Measurements from ENCODE around the gene MRAS. TPM values are rescaled to one million over a fixed set of nuclear protein-coding genes. Genes with fewer than 3 reads are reported as not detected.
"Not testable (repeated sequence)": the region's sequence is repeated elsewhere in the genome, so short reads cannot be mapped to it uniquely, and the experiment has no call there.

MRAS gene
- total RNA-seq, 1 experiment from 2014 or later, result 1.7 TPM

DNA sequence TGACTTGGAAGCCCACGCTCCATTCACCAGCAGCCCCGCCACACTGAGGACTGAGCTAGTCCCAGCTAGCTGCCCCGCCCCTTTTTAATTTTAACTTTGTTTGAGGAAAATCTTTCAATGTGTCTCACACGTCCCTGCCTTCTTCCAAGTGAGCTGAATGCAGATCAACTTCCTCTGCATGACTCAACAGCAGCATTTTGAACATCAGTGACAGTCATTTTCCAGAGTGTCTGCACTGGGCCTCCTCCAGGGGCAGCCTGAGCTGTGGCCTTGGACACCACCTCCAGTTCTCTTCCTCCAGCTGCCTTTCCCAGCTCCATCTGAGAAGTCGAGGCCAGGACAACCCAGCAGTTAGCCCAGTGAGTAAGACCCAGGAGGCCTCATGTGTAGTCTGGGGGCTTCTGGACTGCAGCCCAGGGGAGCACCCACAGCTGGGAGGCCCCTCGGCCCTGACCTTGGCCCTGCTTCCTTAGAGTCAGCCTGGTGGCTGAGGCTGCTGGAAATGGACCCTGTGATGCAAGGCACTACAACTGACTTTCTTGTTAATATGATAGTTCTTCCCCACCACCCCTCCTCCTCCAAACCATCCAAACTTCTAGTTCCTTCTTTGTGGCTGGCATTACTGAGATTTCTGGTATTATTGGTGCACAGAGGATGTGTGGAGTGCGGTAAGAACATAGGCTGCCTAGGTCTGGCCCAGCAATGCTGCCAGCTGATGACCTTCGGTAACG, 64.6 kb downstream of the MRAS start:
- DNase-seq (ENCODE audit: extremely low read depth, low read depth), result no peak

DNA sequence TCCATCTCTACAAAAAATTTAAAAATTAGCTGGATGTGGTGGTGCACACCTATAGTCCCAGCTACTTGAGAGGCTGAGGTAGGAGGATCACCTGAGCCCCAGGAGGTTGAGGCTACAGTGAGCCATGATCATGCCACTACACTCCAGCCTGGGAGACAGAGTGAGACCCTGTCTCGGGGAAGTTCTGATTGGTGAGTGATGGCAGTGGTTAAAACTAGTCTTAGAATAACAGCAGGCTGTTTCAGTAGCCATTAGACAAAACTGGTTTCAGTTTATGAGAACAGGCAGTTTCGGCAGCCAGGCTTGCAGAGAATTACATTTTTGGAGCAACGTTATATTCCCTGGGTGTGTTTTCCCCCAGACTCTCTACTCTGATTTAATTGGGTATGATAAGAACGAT, 67.9 kb downstream of the MRAS start:
- not testable (repeated sequence) for DNase-seq (ENCODE audit: extremely low read depth, low read depth)

DNA sequence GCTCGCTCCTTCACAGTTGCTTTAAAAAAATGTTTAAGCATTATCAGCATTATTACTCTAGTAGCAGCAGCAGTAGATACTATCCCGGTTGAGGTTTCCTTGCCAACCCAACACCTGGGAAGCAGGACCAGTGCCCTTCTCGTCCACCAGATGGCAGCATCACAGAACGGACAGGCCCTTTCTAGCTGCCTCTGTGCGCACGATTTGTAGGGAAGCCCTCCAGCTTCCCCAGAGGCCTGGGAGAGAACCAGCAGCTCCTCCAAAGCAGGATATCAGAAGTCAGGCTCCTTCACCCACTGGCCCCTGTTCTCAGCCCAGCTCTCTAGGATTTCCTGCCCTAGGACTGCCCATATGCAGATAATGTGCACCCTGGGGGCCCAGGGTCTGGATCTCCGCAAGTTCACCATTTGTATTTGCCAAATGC, 69.2 kb downstream of the MRAS start:
- peak; percentile 66 for DNase-seq (ENCODE audit: extremely low read depth, low read depth)

DNA sequence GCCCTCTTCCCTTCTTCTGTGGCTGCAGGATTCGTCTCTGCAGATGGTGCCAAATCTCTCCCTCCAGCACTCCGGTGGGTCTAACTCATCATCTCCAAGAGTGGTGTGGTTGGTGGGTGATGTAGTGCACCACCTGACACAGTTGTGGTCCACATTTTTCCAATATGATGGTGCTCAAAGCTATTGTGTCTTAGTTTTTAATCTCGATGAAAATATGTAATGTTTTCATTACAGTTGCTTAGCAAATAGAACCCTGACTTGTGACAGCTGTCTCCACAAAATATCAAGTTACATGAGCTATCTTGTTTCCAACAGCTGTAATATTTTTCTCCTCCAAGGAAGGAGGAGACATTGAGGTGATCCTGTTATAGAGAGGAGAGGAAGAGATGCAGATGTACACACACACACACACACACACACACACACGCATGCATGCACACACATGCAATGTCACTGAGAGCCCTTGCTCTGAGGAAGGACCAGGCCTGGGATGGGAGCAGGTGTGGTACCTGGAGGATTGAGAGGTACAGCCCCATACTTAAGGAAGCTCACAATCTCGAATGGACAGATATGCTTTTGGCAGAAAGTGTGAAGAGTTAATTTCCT, 70.3 kb downstream of the MRAS start:
- DNase-seq (ENCODE audit: extremely low read depth, low read depth), result no peak

DNA sequence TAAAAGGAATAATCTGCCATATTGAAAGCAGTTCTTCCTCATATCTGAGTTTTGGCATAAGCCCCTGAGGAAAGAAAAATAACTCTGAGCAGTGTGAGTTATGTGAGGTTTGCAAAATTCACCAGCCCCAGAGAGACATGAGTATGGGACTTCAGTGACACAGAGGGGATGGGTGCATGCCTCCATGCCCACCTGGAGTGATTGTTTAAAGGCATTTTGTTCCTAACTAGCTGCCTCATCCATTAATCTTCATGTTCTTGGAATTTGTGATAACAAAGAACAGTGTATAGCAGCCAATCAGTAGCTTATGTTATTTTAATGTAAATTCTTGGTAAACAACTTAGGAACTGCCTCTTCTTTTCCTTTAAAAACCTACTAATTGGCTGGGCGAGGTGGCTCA, 74.9 kb downstream of the MRAS start:
- DNase-seq (ENCODE audit: extremely low read depth, low read depth), result no peak

DNA sequence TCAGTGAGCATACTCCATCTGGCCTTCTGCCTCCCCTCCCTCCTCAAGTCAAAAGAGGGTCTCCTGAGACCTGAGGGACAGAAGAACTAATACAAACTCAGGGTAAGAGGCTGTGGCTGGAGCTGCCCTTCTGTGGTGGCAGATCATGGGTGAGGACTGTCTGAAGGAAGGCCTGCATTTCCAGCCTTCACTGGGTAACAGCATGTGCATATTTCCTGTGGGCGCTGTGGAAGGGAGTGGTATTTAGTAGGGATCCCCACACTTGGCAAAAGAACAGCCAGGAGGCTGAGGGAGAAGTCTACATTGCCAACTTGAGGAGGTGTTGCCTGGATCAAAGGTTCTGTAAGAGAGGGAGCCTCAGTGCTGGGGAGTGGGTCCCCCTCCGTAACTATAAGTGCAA, 75.9 kb downstream of the MRAS start:
- DNase-seq (ENCODE audit: extremely low read depth, low read depth), result no peak

DNA sequence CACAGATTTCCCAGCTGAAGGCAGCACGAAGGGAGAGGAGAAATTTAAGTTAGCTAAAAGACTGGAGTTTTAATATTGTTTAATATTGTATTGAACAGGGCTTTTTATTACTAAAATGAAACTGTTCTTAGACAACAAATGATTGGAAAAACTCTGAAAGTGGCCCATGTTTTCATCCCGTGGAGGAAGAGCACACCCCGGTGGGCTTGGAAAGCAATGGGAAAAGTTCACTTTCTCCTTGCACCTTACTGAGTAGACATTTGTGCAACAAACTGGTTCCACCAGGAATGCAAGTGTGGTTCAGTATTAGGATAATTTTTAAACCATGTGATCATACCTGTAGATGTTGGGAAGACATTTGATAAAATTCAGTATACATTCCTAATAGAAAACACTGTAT, 77.8 kb downstream of the MRAS start:
- no peak for DNase-seq (ENCODE audit: extremely low read depth, low read depth)

DNA sequence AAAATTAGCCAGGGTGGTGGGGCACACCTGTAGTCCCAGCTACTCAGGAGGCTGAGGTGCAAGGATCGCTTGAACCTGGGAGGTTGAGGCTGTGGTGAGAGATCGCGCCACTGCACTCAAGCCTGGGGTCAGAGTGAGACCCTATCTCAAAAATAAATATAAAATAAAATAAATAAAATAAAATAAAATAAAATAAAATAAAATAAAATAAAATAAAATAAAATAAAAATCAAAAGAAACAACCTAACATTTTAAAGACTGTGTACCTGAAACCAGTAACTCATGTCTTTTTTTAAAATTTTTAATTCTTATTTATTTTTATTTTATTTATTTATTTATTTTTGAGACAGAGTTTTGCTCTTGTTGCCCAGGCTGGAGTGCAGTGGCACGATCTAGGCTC, 78.4 kb downstream of the MRAS start:
- not testable (repeated sequence) for DNase-seq (ENCODE audit: extremely low read depth, low read depth)

DNA sequence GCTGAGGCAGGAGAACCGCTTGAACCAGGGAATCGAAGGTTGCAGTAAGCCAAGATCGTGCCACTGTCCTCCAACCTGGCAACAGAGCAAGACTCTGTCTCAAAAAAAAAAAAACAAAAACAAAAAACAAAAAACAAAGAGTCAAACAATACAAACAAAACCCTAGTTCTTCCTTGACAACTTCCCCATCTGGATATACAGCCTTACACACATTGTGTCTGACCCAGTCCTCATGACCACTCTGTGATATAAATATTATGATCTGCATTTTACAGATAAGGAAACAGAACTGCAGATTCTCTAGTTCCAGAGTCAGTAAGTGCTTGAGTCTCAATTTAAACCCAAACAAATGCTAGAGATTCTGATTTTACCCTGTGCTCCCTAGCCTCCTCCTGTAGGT, 81.3 kb downstream of the MRAS start:
- no peak for DNase-seq (ENCODE audit: extremely low read depth, low read depth)

DNA sequence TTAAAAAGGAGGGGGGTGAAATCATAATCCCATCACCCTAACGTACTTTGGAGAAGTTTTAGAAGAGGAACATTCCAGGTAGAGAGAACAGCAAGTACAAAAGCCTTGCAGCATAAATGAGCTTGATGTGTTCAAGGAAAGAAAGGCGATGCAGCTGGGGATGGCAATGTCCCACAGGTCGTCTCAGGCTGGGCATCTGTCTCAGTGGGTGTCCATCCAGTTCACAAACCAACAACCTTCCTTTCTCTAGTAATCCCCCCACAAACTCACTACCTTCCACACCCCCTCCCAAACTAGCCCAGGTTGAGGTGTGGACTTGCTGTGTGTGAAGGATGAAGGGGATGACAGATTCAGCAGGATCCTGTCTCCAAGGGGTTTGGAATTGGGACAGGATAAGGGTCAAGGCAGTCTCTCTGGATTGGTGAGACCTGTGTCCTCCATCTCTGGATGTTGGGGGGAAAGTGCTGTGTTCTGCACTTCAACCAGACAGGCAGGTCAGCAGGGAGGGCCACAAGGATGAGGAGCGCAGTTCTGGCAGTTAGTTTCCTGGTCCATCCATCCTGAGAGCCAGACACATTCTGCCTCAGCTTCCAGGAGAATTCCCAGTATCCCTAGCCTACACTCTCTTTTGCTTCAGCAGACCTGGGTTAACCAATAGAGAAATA, 84.3 kb downstream of the MRAS start:
- no peak for DNase-seq (ENCODE audit: extremely low read depth, low read depth)

DNA sequence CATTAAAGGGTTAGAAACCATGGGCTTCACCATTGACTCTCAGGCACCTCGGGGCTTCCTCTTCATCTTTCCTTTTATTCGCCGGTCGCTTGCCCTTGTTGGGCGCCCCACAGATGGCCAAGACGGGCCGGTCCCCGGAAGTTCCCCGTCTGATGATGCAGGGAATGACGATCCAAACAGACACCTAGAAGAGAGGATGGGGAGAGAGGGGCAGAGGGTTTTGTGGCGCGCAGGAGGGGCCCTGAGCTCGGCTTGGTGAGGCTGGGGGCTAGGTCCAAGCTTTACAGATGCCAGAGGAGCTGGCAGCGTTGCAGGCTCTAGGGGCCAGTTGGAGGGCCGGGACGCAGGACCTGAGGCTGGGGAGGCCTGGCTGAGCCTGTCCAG, 85.5 kb downstream of the MRAS start:
- DNase-seq (ENCODE audit: extremely low read depth, low read depth), result no peak

DNA sequence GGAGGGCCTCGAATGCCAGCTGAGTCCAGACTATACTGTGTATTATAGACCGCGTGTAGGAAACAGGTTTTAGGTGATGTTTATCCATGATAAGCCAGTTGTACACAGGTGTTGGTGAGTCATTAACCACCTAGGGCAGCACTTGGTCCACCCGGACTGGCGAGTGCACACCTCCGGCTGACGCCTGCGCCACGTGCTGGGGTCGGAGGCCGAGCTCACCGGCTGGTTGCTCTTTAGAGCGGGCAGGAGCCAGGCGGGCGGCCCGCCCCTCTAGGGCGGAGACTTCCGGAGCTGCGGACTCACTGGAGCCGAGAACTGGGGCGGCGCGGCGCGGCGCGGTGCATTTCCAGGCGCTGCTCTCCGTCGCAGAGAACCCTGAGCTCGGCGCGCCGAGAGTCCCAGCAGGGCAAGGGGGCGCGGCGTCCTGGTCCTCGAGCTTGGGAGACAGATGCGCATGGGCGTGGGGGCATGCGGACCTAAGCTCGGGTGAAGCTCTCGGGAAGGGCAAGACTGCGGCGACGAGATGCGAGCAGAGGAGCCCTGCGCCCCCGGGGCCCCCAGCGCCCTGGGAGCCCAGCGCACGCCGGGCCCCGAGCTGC, 86.0 kb downstream of the MRAS start, which contains the start of gene ESYT3:
ESYT3 (plus strand) TSS at position 341 of the 599 bp plus-strand sequence; CDS start at position 524, 183 bp downstream.
- peak; percentile 47 for DNase-seq (ENCODE audit: extremely low read depth, low read depth)

DNA sequence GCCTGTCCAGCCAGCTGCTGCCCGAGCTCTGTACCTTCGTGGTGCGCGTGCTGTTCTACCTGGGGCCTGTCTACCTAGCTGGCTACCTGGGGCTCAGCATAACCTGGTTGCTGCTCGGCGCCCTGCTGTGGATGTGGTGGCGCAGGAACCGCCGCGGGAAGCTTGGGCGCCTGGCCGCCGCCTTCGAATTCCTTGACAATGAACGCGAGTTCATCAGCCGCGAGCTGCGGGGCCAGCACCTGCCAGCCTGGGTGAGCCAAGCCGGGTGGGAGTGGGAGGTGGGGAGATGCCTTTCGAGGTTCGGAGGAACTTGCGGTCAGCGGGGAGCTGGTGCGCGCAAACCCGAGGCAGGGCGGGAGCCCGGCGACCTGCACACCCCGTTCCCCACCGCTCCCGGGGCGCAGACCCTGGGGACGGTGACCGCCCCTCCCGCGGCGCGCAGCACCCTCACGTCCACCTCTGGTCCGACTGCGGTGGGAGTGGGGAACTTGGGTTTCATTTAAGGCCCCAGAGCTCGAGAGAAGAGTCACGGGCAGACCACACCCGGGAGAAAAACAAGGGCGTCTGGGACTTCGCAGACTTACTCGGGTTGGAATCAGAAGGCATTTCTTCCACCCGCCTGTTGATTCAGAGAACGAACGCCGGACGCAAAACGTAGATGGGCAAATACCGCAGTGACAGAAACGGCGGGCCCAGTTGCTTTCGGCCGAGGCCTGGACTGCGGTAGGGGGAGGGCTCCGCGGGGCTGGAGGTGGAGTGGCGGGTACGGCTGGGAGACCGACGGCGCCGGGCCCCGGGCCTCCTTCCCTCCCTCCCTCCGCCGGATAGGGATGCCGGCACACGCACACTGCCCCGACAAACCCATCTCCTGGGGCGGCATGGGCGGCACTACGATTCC, 86.7 kb downstream of the MRAS start:
- no peak for DNase-seq (ENCODE audit: extremely low read depth, low read depth)

DNA sequence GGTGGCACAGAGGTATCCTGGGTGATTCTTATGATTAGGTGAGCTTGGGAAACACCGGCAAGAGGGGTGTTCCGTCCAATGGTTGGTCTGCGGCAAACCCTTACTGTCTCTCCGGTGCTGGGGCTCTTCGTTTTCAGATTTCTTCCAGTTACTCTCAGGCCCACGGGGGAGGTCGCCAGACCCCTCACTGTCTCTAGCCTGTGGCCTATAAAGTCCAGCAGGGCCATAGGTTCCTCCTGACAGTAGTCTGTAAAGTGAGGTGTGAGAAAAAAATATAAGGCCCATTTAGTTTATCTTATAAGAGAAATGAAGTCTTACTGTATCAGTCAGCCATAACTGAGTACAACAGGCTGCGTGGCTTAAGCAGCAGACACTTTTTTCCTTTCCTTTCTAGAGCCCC, 87.5 kb downstream of the MRAS start:
- DNase-seq (ENCODE audit: extremely low read depth, low read depth), result no peak

DNA sequence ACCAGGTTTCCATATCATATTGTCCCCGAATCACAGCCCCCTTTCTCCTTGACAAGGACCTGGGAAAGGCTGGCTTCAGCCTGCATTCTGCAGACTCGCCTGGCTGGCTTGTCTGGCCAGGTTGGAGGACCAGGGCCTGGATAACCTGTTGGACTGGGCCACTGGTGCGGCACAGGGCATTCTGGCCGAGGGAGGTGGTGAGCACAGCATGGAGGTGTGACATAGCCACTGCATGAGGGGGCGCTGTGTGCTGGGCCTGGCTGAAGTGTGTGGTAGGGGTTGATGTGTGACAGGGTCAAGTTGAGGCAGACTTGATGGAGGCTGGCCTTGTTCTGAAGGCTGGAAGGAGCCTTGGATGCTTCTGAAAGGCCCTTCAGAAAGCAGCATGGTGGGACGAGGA, 88.9 kb downstream of the MRAS start:
- no peak for DNase-seq (ENCODE audit: extremely low read depth, low read depth)

DNA sequence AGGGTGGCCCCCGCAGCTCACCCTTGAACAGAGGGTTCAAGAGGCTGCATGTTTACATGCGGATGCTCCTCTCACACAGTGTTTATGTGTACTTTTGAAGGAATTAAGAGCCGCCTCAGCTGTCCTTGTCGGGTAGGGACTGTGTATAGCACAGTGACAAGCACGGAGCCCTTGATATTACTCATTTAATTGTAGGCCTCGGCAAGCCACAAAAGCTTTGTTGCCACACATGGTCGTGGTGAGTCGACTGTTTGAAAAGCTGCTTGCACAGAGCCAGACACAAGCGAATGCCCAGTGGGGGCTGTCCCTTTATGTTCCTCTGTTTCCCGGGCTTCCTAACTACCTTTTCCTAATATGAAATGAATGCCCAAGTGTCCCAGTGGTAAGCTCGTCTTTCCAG, 90.5 kb downstream of the MRAS start:
- DNase-seq (ENCODE audit: extremely low read depth, low read depth), result no peak

DNA sequence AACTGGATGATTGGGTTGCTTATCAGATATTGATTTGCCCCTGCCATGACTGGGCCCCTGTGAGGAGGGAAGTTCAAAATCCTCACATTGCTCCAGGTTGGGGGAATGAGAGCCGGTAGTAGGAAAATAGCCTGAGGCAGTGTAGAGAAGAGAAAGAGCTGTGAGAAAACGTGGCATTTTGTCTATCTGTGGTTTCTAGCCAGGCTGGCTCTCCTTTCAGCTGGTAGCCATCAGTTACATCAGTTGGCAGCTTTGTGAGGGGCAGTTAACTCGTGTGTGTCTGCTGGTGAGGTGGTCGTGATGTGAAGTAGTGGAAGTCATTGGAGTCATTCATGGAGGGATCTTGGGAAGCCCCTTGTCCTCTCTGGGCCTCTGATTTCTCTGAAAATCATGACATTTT, 91.3 kb downstream of the MRAS start:
- no peak for DNase-seq (ENCODE audit: extremely low read depth, low read depth)

DNA sequence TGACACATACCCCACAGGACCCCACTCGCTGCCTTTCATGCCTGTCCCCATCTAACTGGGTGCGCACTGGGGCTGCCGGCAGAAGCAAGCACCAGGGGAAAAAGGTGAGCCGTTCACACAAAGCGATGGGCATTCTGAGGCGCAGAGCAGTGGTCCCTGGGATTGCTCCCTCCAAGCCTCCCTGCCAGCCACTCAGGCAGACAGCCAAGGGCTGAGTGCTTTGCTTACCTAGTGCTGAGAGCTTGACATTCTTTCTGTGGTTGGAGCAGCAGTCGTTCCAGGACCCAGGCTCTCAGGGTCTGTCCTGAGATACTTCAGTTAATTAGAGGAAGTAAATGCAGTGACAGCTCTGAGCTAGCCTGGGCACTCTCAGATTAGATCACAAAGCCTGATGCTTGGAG, 91.7 kb downstream of the MRAS start:
- no peak for DNase-seq (ENCODE audit: extremely low read depth, low read depth)

DNA sequence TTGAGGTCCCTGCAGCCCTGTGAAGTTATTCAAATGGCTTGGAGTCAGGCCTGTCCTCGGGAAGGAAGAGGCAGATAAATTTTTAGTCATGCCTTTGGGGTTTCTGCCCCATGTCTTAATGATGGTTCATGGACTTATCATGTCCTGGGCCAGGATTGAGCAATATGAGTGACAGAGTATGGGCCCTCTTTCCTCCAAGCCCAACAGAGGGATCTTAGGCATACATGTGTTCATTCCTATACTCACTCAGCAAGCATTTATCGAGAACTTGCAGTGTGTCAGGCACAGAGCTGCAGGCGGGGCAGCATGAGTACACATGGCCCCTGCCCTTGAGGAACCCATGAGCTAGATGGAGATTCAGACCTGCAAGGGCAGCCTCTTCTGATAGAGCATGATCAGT, 92.2 kb downstream of the MRAS start:
- no peak for DNase-seq (ENCODE audit: extremely low read depth, low read depth)

DNA sequence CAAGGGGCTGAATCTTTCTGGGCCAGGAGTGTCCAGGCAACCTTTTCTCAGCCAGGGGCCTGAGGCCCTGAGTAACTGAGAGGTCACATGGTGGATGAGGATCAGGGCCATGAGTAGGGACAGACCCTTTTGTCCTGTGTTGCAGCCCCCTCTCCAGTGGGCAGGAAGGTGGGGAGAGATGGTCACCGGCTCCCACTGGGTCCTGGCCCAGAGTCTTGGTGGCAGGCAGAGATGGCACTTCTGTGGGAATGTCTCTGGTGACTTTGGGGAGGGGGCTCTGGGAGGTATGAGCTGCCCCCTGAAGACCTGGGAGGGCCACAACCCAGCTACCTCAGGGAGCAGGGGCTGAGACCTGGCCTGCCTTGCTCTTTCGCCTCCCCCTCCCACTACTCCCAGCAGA, 92.9 kb downstream of the MRAS start:
- no peak for DNase-seq (ENCODE audit: extremely low read depth, low read depth)

DNA sequence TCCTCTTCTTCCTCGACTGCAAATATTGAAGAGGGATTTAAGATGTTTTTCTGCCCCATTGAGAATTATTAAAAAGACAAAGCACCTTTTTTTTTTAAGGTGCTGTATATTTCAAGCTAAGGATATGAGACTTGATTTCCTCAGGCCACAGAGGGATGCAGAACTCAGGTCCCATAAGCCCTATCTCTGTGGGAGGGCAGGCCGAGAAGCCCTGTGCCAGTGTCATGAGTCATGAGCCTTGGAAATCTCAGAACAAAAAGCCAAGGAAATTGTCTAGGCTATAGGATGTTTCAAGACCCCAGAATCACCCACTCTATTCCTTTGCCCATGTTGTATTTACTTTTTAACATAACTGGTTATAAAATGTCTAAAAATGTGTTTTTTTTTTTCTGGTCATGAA, 93.4 kb downstream of the MRAS start:
- DNase-seq (ENCODE audit: extremely low read depth, low read depth), result no peak
